SU-DHL-6 (cell line): Measurements from ENCODE around the gene CEP128.

ENCODE experiments used
- EZH2phosphoT487 ChIP-seq: fragments of 200-600 bp; sonication (generic), shearing (Covaris generic); conservative IDR thresholded peaks from 2 replicates; pipeline ENCODE4 v1.6.1; 2018; ENCODE audit warnings: mild to moderate bottlenecking, antibody characterized with exemption, low read length, moderate library complexity, mixed read lengths
- TF ChIP-seq, protein P1 (sequence below): fragments of 200-600 bp; sonication (generic); IDR thresholded peaks from one replicate; pipeline ENCODE4 v1.5.1; 2017; ENCODE audit warnings: antibody characterized with exemption, mild to moderate bottlenecking, low read length, moderate library complexity; ENCODE audit not compliant: insufficient read depth, poor library complexity, severe bottlenecking

GRCh38 chr14:80521456-80521855 lies 420.1 kb downstream of the CEP128 start:
- TF ChIP-seq, protein P1, sequence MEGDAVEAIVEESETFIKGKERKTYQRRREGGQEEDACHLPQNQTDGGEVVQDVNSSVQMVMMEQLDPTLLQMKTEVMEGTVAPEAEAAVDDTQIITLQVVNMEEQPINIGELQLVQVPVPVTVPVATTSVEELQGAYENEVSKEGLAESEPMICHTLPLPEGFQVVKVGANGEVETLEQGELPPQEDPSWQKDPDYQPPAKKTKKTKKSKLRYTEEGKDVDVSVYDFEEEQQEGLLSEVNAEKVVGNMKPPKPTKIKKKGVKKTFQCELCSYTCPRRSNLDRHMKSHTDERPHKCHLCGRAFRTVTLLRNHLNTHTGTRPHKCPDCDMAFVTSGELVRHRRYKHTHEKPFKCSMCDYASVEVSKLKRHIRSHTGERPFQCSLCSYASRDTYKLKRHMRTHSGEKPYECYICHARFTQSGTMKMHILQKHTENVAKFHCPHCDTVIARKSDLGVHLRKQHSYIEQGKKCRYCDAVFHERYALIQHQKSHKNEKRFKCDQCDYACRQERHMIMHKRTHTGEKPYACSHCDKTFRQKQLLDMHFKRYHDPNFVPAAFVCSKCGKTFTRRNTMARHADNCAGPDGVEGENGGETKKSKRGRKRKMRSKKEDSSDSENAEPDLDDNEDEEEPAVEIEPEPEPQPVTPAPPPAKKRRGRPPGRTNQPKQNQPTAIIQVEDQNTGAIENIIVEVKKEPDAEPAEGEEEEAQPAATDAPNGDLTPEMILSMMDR = no peak
- no peak for TF ChIP-seq EZH2phosphoT487
